HEK293 (cell line): Measurements from ENCODE around the gene CHCHD1.

Experiments used
- CTCF ChIA-PET: fragments of 350-600 bp; formaldehyde crosslinking; extraction: SDS; loops from one replicate; lab custom pipeline; 2021; ENCODE audit warnings: antibody characterized with exemption; lab: Yijun Ruan, JAX
- POLR2A ChIA-PET: fragments of 300-600 bp; formaldehyde crosslinking; extraction: SDS; loops from one replicate; lab custom pipeline; 2020; ENCODE audit warnings: antibody characterized with exemption, inconsistent platforms; lab: Yijun Ruan, JAX
- H3K27ac ChIP-seq: fragments of 200-500 bp; sonication (Bioruptor generic); 2 replicates; pipeline ENCODE4 v1.5.1; 2014; ENCODE audit warnings: low read depth, low read length, control low read depth, inconsistent platforms; ENCODE audit errors: extremely low read depth
- H3K36me3 ChIP-seq, 2 experiments: fragments of 200-500 bp in 1 of 2; sonication (Bioruptor generic) in 1 of 2; 1 replicate in 1 of 2; 2 replicates in 1 of 2; pipeline ENCODE4 v1.5.1; 2014 to 2017; ENCODE audit warnings: inconsistent platforms in 2 of 2, low read length in 2 of 2; ENCODE audit not compliant: control insufficient read depth in 2 of 2, insufficient read depth in 1 of 2
- H3K4me1 ChIP-seq: fragments of 200-500 bp; sonication (Bioruptor generic); 2 replicates; pipeline ENCODE4 v1.5.1; 2014; ENCODE audit warnings: mild to moderate bottlenecking, low read length, inconsistent platforms; ENCODE audit not compliant: control insufficient read depth, insufficient read depth
- H3K4me3 ChIP-seq: 2 replicates; pipeline ENCODE4 v1.5.1; 2011; ENCODE audit warnings: low read depth, mild to moderate bottlenecking, control low read depth, low read length, moderate library complexity
- H3K9me3 ChIP-seq: fragments of 200-500 bp; sonication (Bioruptor generic); 2 replicates; pipeline ENCODE4 v1.5.1; 2014; ENCODE audit warnings: low read depth, low read length, inconsistent platforms; ENCODE audit not compliant: control insufficient read depth, insufficient read depth
- GFI1B ChIP-seq: fragments of 450-650 bp; formaldehyde crosslinking; IDR thresholded peaks from 2 replicates; pipeline ENCODE4 v1.5.1; 2016; ENCODE audit warnings: missing biosample characterization, missing genetic modification characterization
- GLI2 ChIP-seq: fragments of 450-650 bp; formaldehyde crosslinking; IDR thresholded peaks from 2 replicates; pipeline ENCODE4; 2017; ENCODE audit warnings: missing biosample characterization, missing genetic modification characterization, low read depth, borderline replicate concordance
- KLF1 ChIP-seq: fragments of 450-650 bp; formaldehyde crosslinking; IDR thresholded peaks from 2 replicates; pipeline ENCODE4 v1.5.1; 2016; ENCODE audit warnings: missing biosample characterization, missing genetic modification characterization
- MZF1 ChIP-seq: fragments of 450-650 bp; formaldehyde crosslinking; IDR thresholded peaks from 2 replicates; pipeline ENCODE4 v1.5.1; 2017; ENCODE audit warnings: missing biosample characterization, missing genetic modification characterization, borderline replicate concordance
- PRDM1 ChIP-seq: fragments of 450-650 bp; formaldehyde crosslinking; IDR thresholded peaks from 2 replicates; pipeline ENCODE4; 2016; ENCODE audit warnings: missing biosample characterization, missing genetic modification characterization
- PRDM4 ChIP-seq: fragments of 450-650 bp; formaldehyde crosslinking; IDR thresholded peaks from 2 replicates; pipeline ENCODE4 v1.5.1; 2017; ENCODE audit warnings: missing biosample characterization, missing genetic modification characterization
- TRIM28 ChIP-seq: IDR thresholded peaks from 2 replicates; pipeline ENCODE4 v1.6.1; 2011; ENCODE audit warnings: low read length, control low read depth, borderline replicate concordance
- ZFP41 ChIP-seq: fragments of 450-650 bp; formaldehyde crosslinking; IDR thresholded peaks from 2 replicates; pipeline ENCODE4 v1.5.1; 2016; ENCODE audit warnings: missing biosample characterization, missing genetic modification characterization, borderline replicate concordance
- ZNF175 ChIP-seq: fragments of 450-650 bp; formaldehyde crosslinking; IDR thresholded peaks from 2 replicates; pipeline ENCODE4 v1.5.1; 2016; ENCODE audit warnings: missing biosample characterization, missing genetic modification characterization
- ZNF214 ChIP-seq: fragments of 450-650 bp; formaldehyde crosslinking; IDR thresholded peaks from 2 replicates; pipeline ENCODE4 v1.5.1; 2017; ENCODE audit warnings: missing biosample characterization, mild to moderate bottlenecking, missing genetic modification characterization, borderline replicate concordance
- ZNF274 ChIP-seq, 2 experiments: fragments of 200-500 bp in 1 of 2; fragments of 450-650 bp in 1 of 2; sonication (Bioruptor generic) in 1 of 2; formaldehyde crosslinking in 1 of 2; IDR thresholded peaks; 2 replicates each; pipeline versions ENCODE4 v1.5.1 to v1.6.1; 2014 to 2016; ENCODE audit warnings: borderline replicate concordance in 1 of 2, inconsistent platforms in 1 of 2, low read length in 1 of 2, missing biosample characterization in 1 of 2, missing genetic modification characterization in 1 of 2
- ZNF280C ChIP-seq: fragments of 450-650 bp; formaldehyde crosslinking; IDR thresholded peaks from 2 replicates; pipeline ENCODE4 v1.5.1; 2016; ENCODE audit warnings: missing biosample characterization, missing genetic modification characterization
- ZNF335 ChIP-seq: fragments of 450-650 bp; formaldehyde crosslinking; conservative IDR thresholded peaks from 2 replicates; pipeline ENCODE4 v1.5.1; 2016; ENCODE audit warnings: missing biosample characterization, missing genetic modification characterization
- ZNF341 ChIP-seq: fragments of 450-650 bp; formaldehyde crosslinking; IDR thresholded peaks from 2 replicates; pipeline ENCODE4; 2016; ENCODE audit warnings: low read depth, missing biosample characterization, missing genetic modification characterization
- ZNF521 ChIP-seq: fragments of 450-650 bp; formaldehyde crosslinking; IDR thresholded peaks from 2 replicates; pipeline ENCODE4 v1.5.1; 2017; ENCODE audit warnings: missing biosample characterization, mild to moderate bottlenecking, missing genetic modification characterization
- ZNF580 ChIP-seq: fragments of 450-650 bp; formaldehyde crosslinking; IDR thresholded peaks from 2 replicates; pipeline ENCODE4 v1.5.1; 2016; ENCODE audit warnings: missing biosample characterization, missing genetic modification characterization
- ZNF600 ChIP-seq: fragments of 450-650 bp; formaldehyde crosslinking; IDR thresholded peaks from 2 replicates; pipeline ENCODE4 v1.5.1; 2016; ENCODE audit warnings: missing biosample characterization, missing genetic modification characterization
- ZNF701 ChIP-seq: fragments of 450-650 bp; formaldehyde crosslinking; IDR thresholded peaks from 2 replicates; pipeline ENCODE4 v1.5.1; 2016; ENCODE audit warnings: missing biosample characterization, missing genetic modification characterization
- ZNF704 ChIP-seq: fragments of 450-650 bp; formaldehyde crosslinking; IDR thresholded peaks from 2 replicates; pipeline ENCODE4 v1.5.1; 2016; ENCODE audit warnings: missing biosample characterization, missing genetic modification characterization

The CHCHD1 gene

GRCh38 chr10:73734028-73734720, 47.7 kb upstream of the CHCHD1 start:
- H3K9me3 ChIP-seq = no peaks in the 10 kb centered on the region
- POLR2A ChIA-PET = interaction anchor here (0.5 to 2.6 kb wide), 5 partner anchors 10 to 390 kb away, joined by 3 to 11 read pairs (median 4); partner anchors contain the start of gene SEC24C
- CTCF ChIA-PET = interaction anchor here (0.5 to 0.6 kb wide), 2 partner anchors 20 to 55 kb away, joined by 3 to 10 read pairs; no protein-coding TSS in a partner anchor
- TF ChIP-seq ZNF280C (tag by site-specific recombination) (no peak), PRDM1 (tag by site-specific recombination) (no peak), TRIM28 (no peak), ZNF341 (tag by site-specific recombination) (no peak), ZNF580 (tag by site-specific recombination) (no peak), GFI1B (no peak), ZNF175 (tag by site-specific recombination) (no peak), ZNF214 (no peak), ZNF521 (tag by site-specific recombination) (no peak), PRDM4 (no peak), ZNF701 (tag by site-specific recombination) (no peak), ZNF600 (tag by site-specific recombination) (no peak), ZNF274 (IDR thresholded peaks at IDR 0.05; ENCODE audit: low read length) (no peak), ZNF274 (tag by site-specific recombination; IDR thresholded peaks at IDR 0.05; ENCODE audit: borderline replicate concordance) (no peak), MZF1 (tag by site-specific recombination) (no peak), ZNF704 (tag by site-specific recombination) (no peak), ZNF335 (tag by site-specific recombination) (no peak), ZFP41 (tag by site-specific recombination) (no peak), KLF1 (tag by site-specific recombination) (no peak), GLI2 (tag by site-specific recombination) (no peak)
- peaks cover 0 to 28% of the 10 kb centered on the region in 2 experiments; a peak in 2 of 3 replicates for H3K36me3 ChIP-seq
- no peak overlapping the region for H3K4me3 ChIP-seq
- H3K27ac ChIP-seq = no peak overlapping the region
- no peaks in the 10 kb centered on the region for H3K4me1 ChIP-seq
